ENCODE measurements around the gene ASIC5.
"Not testable (repeated sequence)": the region's sequence is repeated elsewhere in the genome, so short reads cannot be mapped to it uniquely, and the experiment has no call there.

Gene ASIC5

GRCh38 chr4:155866177-155866576, at the start of gene ASIC5:
ASIC5 (minus strand) TSS chr4:155866277; CDS start chr4:155866226, 51 bp downstream.
- DNase-seq (ENCODE audit: low read depth, low spot score), result no peak

DNA sequence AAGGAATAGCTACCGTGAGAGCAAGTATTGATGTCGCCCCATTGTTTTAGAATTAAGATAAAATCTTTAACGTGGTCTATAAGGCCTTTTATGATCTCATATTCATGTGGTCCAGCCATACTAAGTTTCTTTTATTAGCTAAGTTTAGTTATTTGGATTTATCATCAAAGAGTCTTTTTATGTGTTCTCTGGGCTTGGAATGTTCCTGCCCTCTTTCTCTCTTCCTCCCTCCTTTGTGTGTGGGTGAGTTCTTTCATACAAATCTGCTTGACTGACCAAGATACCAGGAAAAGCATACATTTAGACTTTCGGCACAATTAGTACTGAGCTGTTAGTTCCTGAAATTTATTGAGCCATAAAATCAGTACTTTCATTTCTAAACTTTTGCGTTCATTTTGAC, 48.7 kb upstream of the ASIC5 start:
- no peak for DNase-seq (ENCODE audit: low read depth, low spot score)

- DNase-seq (ENCODE audit: low read depth, low spot score), result no peak
These were observed 45.8 kb upstream of the ASIC5 start for GRCh38 chr4:155911905-155912304.

- no peak for DNase-seq (ENCODE audit: low read depth, low spot score)
These were observed 43.6 kb upstream of the ASIC5 start for GRCh38 chr4:155909615-155910226.

DNA sequence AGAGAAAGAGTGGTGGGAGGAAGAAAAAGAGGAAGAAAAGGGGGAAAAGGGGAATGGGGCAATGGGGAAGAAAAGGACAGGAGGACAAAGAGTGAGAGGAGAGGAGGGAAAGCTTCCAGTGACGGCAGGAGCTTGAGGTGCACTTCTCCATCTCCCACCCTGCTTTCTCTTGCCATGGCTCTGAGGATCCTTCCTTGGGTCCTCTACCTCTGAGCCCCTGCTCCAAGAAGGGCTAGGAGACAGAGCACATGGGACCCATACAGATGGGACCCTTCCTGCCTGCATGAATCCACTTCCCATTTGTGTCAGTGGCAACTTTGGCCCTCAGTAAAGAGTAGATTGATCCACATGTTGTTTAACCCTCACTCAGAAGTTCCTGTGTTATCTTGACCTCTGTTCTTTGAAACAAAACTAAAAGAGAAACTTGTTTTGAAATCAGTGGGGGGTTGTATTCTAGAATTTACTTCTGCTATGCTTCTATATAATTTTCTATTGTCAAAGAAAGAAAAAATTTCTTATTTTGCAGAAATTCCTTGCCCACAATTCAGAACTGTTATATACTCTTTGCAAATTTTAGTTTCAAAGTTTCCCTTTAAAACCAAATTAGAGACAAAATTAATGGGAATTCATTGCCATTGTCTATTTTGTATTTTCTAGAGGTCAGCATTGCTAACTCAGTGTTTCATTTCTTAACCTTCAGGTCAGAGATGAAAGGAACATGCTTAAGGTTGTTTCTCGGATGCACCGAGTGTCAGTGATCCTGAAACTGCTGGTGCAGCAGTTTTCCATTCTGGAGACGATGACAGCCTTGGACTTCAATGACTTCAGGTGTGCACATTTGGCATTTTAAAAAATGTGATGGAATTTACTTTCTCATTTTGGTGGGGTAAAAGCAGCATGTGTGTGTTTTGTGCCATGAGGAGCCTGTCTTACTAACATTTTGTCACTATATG, 42.4 kb upstream of the ASIC5 start:
- no peak for DNase-seq (ENCODE audit: low read depth, low spot score)

DNA sequence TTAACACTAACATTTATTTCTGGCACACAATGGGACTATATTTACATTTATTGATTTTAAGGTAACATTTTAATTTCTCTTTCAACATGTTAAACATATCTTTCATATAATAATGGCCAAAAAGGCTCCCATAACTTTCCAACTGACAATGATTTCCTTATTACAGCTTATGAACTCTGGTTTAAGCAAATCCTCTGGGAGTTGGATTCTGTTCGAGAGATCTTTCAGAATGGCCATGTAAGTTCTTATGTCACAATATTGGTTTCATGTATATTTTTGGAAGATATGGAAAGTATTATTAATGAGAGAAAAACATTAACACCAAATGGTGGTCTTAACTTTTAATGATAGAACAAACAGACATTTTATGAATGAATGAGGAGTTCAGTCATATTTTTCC, 41.5 kb upstream of the ASIC5 start:
- no peak for DNase-seq (ENCODE audit: low read depth, low spot score)

DNA sequence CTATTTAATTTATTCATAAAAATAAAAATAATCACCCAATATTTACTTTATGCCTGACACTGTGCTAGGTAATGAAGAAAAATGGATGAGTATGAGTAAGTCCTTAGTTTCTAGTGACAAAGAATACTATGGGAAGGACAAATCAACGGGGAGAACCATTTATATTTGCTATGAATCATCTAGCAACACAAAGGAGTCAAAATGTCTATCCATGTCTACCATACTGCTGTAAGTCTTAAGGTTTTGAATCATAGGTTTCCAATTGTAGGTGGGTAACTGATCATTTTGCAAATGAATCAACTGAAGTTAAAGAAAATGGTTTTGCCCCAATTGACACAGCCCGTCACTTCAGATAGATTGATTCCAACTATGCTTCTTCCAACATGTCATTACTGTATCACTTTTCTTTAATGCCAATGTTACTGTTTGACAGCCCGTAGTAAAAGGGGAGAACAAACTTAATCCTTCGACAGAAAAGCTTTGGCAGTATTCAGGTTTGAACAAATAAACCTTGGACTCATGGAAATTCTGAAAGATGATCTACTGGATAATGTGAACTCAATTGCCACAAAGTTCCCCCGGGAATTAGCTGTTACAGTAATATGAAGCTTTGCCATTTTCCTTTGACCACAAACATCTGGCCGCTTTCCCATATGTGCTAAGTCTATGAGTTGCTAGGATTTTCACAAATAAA, 40.6 kb upstream of the ASIC5 start:
- DNase-seq (ENCODE audit: low read depth, low spot score), result no peak

DNA sequence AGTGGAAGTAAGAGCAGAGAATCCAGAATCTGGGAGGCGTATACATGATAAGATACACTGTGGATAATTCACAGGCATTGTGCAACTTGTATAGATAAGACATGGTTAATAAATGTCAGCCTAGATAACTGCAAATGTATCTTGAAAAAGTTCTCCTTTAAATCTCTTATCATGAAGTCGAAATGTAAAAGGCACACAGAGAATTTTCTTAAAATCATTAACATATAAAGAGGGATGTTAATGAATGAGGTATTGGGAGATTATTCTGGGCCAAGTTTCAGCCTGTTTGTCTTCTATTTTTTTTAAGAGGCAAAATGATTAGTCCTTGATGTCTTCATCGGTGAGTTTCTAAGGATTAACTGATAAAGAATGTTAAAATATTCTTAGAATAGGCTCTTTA, 38.3 kb upstream of the ASIC5 start:
- no peak for DNase-seq (ENCODE audit: low read depth, low spot score)

- no peak for DNase-seq (ENCODE audit: low read depth, low spot score)
These were observed 37.4 kb upstream of the ASIC5 start, which contains the start of gene TDO2 for GRCh38 chr4:155903453-155903852. TDO2 (plus strand) TSS chr4:155903696; CDS start chr4:155903759, 63 bp downstream.

- no peak for DNase-seq (ENCODE audit: low read depth, low spot score)
These were observed 34.9 kb upstream of the ASIC5 start for GRCh38 chr4:155901013-155901412.

- DNase-seq (ENCODE audit: low read depth, low spot score), result peak; percentile 4
These were observed 34.3 kb upstream of the ASIC5 start for GRCh38 chr4:155900381-155900780.

DNA sequence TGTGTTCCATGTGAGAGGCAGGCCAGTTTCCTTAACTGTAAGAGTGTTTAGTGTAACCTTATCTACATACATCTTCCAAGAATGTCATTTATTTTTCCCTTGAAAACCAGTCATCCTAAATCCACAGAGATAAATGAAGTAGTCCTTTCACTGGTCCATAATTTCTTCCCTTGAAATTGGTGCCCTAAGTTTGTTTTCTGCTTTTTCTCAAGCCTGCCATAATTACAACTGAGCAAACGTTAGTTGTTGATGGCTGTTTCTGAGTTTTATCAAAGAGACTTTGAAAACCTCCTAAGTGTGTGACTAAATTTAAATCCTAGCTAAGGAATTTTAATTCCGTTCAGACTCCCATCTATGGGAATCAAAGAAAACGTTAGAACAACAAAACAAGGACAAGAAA, 33.8 kb upstream of the ASIC5 start:
- no peak for DNase-seq (ENCODE audit: low read depth, low spot score)

DNA sequence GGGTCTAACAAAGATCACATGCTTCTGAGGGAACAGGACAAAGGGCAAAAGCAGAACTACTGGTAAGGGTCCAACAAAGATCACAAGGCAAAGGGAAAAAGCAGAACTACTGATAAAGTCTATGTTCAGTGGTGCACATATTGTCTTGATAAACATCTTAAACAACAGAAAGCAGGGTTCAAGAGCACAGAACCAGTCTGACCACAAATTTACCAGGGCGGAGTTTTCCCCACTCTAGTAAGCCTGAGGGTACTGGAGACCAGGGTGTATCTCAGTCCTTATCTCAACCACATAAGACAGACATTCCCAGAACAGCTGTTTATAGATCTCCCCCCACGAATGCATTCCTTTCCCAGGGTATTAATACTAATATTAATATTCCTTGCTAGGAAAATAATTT, 32.3 kb upstream of the ASIC5 start:
- DNase-seq (ENCODE audit: low read depth, low spot score), result not testable (repeated sequence)

DNA sequence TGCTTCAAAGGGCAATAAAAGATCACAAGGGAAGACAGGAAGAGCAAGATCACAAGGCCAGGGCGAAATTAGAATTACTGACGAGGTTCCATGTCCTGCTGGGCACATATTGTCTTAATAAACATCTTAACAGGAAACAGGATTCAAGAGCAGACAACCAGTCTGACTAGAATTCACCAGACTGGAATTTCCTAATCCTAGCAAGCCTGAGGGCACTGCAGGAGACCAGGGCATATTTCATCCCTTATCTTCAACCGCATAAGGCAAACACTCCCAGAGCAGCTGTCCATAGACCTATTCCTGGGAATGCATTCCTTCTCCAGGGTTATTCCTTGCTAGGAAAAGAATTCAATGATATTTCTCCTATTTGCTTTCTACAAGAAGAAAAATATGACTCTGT, 25.0 kb upstream of the ASIC5 start:
- DNase-seq (ENCODE audit: low read depth, low spot score), result peak; percentile 11

DNA sequence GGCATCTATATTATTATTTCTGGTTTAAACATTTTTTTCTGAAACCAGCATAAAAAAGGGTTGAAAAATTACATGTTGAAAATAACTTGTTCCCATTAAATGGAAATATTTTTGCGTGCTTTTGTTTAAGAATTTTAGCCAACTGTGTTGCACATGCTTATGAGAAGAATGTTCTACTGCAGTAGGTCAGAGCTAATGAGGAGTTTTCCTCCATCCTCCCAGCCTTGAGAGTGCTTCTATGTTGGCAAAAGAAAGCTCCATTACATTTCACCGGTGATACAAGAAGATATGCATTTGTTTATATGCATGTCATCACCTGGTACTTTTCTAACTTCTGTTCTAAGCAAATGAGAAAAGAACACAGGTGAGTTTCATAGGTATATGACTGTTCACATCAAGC, 23.9 kb upstream of the ASIC5 start:
- no peak for DNase-seq (ENCODE audit: low read depth, low spot score)

- DNase-seq (ENCODE audit: low read depth, low spot score), result no peak
These were observed 23.1 kb upstream of the ASIC5 start for GRCh38 chr4:155889031-155889793.

DNA sequence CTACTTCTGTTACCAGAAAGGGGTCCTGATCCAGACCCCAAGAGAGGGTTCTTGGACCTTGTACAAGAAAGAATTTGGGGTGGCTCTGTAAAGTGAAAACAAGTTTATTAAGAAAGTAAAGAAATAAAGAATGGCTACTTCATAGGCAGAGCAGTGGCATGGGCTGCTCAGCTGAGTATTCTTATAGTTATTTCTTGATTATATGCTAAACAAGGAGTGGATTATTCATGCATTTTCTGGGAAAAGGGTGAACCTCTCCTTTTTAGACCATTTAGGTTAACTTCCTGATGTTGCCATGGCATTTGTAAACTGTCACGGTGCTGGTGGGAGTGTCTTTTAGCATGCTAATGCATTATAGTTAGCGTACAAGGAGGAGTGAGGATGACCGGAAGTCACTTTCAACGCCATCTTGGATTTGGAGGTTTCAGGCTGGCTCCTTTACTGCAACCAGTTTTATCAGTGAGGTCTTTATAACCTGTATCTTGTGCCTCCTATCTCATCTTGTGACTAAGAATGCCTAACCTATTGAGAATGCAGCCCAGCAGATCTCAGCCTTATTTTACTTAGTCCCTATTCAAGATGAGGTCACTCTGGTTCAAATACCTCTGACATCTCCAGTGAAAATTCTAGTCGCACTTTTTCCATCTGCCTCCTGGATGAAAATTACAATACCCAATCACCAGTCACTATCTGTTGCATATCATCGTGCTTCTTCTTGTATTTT, 21.9 kb upstream of the ASIC5 start:
- no peak for DNase-seq (ENCODE audit: low read depth, low spot score)

DNA sequence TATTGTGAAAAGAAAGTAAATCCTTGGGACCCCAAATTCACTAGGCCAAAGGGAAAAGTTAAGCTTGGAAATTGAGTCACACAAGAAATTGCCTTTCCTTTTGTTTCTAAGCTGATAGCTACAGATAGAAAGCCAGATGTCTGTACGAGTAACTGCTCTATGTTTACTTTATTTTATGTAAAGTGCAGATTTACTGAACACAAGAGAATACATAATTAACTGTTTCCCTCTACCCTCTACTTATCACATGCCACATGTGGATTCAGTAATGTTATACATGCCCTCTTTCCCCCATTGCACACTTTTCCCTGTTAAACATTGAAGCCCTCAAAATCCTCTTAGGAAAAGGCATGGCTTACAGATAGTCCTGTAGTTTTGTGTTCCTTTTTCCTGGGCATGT, 21.0 kb upstream of the ASIC5 start:
- DNase-seq (ENCODE audit: low read depth, low spot score), result no peak

DNA sequence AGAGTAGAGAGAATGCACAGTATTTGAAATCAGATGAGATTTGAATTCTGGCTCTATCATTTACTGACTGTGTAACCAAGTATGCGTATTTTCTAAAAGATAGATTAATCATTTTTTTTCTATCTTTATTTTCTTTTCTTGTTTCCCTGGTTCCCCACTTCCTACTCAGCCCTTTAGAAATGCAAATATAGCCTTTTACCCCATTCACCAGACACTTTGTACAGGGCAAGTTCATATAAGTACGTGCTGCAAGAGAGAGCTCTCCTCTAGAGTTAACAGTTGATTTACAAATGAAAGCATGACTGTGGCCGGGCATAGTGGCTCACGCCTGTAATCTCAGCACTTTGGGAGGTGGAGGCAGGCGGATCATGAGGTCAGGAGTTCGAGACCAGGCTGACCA, 19.6 kb upstream of the ASIC5 start:
- no peak for DNase-seq (ENCODE audit: low read depth, low spot score)

DNA sequence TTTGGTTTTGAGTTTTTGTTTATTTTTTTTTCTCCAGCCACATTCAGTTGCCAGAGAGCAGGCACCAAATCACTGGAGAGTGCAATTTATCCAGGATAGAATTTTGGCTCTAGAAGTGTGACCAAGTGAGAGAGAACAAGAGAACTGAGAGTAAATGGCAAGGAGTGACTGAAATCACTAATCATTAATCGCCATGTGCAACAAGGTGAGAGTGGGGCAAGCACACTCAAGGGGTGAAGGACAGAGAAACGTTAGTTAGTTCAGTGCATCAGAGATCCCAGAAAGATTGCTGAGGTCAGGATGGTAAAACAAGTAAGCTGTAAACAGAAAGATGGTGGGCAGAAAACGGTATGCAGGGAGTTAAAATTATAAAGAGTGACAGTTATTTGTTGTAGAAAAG, 17.8 kb upstream of the ASIC5 start:
- DNase-seq (ENCODE audit: low read depth, low spot score), result no peak

DNA sequence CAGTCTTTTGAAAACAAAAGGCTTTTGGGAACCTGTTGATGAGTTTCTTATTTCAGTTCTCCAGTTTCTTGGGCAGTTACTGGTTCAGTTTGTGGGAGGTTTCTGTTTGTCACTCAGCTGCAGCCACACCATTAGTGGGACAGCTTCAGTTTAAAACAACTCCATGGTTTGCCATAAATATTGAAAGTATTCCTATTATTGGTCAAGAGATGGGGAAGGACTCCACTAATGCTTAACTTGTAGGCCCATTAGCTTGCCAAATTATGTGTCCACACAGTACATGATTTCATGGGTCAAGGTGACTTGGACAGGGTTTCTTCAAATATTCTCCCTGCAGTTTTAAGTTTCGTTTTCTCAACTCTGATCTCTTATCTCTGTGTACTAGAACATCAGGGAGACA, 15.5 kb upstream of the ASIC5 start:
- DNase-seq (ENCODE audit: low read depth, low spot score), result no peak
